NCI-H2196 treated with DMSO at 0.1 percent for 48 hours (cell line): Measurements from ENCODE around the gene CCDC127.
"Not testable (repeated sequence)": the region's sequence is repeated elsewhere in the genome, so short reads cannot be mapped to it uniquely, and the experiment has no call there.

Experiments
- DNase-seq: peaks from one replicate; lab custom pipeline; 2025; ENCODE audit not compliant: unreplicated experiment; lab: John Stamatoyannopoulos, UW

CCDC127 gene

DNA sequence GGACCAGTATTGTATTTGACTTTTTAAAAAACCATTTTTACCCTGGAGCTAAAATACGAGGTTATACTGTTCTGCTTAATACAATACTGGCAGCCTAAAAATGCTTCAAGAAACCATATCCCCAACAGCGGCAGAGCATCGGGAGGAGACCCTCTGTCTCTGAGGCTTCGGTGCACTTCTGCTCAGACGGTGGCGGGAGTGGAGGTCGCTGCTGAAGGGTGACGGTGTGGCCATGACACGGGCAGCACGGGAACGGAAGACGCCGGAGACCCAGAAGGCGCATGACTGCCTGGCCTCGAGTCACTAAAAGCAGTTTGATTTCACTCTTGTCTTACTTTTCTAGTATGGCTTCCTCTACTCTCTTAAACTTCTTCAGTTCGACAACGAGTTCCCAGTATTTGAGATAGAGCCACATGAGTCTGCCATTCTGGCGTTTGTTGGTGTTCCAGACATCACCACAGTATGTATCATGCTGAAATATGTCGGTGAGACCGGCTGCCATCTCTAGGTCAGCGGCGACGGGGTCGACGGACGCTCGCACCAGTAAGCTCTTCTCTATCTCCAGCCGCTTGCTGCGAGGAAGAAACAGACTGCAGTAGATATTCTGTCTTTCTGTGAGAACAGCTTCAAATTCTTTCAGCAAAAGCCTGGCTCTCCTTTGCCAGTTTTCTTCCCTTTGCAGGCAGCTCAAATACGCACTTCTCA lies 12.8 kb downstream of the CCDC127 start:
- no peak for DNase-seq

DNA sequence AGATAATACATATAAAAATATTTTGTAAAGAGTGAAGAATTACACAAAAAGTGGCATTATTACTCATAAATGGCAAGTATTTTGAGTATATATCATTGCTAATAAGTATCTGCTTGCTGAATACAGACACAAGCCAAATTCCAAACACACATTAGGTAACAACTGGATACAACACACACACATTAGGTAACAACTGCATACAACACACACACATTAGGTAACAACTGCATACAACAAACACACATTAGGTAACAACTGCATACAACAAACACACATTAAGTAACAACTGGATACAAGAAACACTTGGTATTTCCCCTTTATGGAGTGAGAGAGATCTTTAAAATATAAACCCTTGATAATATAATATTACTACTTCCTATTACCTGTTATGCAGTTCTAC lies 13.5 kb downstream of the CCDC127 start:
- no peak for DNase-seq

DNA sequence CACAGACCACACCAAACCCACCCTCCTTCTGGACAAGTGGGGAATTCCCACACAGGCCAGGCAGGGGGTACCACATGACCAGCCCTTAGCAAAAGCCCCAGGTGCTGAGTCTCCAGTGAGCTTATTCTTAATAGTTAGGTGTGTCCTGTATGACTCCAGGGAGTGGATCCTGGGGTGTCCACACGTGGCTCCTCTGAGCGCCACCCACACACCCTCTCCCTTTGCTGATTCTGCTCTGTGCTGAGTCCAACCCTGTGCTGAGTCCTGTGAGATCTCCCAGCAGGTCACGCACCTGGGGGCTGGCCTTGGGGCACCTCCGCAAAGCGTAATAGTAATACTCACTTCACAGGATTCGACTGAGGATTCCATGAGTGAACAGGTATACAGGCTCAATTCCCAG lies 14.0 kb downstream of the CCDC127 start:
- DNase-seq: no peak

DNA sequence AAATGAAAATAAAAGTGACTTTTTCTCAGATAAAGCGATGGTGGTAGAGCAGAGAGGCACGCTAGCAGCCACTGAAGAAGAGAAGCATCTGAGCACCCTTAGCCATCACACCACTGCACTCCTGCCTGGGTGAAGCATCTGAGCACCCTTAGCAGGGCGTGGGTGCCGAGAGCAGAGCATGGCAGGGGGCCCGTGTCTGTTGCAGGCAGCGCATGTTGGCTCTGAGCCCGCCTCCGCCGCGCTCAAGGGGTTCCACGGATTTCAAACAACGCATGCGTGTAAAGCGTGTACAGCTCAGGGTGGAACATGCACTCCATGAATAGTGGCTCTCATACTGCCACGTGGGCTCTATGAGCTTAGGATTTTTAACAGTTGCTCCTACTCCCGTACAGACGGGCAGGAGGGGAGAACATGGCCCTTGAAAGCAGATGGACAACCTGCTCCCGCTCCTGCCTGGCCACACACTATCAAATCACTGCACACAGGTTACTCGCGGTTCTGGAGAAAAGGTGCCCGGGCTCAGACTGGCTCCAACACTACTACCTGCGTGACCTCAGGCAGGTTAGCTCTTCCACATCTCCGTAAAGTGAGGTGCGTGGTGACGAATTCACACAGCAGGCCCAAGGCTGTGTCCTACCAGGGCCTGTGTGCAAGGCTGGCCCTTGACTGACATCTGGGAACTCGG lies 14.6 kb downstream of the CCDC127 start:
- no peak for DNase-seq

DNA sequence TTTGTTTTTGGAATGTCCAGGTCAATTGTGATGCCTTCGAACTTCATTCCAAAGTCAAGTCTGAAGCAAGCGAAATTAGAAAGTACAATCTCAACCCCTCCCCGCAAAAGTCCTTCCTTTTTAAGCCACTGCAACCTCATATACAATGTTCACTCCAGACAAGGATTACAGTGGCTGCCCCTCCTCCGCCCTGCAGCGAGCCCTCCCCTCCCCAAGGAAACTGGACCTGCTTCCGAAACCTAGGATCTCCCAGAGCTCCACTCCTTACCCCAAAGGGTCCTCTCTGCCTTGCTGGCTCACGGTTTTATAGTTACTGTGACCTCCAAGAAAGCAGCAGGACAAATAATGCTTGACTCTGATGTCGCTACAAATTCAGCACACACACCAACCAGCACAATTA lies 16.3 kb downstream of the CCDC127 start:
- no peak for DNase-seq

DNA sequence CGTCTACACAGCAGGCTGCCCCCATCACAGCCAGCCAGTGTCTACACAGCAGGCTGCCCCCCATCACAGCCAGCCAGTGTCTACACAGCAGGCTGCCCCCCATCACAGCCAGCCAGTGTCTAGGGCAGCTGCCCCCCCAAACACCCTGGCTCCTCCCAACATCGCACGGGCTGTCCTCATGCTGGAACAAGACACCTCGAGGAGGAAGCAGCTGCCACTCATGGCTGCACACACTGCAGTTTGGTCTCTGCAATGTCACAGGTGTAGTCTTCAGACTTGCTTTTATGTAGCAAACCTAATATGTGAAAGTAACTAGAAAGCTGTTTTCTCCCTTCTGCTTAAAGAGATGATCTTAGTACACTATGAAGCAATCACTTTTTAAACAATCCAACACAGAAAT lies 17.0 kb downstream of the CCDC127 start:
- no peak for DNase-seq

- DNase-seq: no peak
These were observed 17.9 kb downstream of the CCDC127 start for GRCh38 chr5:199950-200645.

DNA sequence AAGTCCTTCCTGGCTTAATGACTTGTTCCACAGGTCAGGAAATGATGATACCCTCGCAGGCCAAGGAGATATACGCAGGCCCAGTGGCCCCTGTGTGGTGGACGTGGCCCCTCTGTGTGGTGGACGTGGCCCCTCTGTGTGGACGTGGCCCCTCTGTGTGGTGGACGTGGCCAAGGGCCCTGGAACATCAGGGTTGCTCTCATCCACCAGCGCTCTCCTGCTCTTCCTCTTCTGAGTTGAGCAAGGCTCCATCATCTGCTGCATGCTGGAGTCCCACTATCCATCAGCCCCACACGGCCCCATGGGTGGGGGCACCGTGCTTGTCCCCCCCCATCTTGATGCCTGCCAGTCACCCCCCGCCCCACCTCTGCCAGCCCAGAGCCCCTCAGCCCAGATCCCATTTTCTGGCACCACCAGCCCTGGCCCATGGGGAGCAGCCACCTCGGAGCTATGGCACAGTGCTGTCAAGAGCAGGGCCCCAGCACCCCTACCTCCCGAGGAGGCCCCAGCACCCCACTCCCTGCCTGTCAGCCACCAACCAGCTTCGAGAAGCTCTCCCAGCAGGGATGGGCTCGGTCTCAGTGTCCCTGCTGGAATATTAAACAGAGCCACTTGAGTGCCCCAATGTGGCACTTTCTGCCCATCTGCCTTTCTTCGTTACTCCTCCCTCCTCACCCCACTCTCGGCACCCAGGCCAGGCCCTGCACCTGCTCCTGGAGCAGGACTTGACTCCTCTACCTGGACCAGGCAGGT lies 18.6 kb downstream of the CCDC127 start:
- no peak for DNase-seq

- no peak for DNase-seq
These were observed 19.3 kb downstream of the CCDC127 start for GRCh38 chr5:198516-199196.

DNA sequence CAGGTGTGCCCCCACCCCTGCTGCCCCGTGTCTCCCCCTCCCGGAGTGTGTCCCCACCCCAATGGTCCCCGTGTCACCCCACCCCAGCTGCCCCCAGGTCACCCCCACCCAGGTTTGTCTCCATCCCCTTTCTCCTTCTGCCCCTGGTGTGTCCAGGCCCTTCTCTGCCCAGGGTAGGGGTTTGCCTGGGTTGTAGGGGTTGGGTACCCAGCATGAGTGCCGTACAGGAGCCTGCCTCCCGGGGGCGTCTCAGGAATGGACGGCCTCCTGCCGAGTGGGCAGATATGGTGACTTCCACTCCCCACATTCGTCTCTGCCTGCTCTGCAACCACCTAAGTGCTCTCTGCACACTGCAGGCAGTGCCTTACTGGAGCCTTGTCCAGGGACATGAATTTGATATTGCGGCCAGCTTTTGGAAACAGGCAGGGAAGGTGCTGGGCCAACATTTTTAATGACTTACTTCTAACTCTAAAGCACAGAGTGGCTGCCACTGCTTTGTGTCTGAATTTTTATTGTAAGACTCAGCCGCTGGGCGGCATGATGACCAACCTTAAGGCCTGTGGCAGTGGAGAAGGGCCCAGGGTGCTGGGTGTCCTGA lies 20.0 kb downstream of the CCDC127 start:
- DNase-seq: no peak

DNA sequence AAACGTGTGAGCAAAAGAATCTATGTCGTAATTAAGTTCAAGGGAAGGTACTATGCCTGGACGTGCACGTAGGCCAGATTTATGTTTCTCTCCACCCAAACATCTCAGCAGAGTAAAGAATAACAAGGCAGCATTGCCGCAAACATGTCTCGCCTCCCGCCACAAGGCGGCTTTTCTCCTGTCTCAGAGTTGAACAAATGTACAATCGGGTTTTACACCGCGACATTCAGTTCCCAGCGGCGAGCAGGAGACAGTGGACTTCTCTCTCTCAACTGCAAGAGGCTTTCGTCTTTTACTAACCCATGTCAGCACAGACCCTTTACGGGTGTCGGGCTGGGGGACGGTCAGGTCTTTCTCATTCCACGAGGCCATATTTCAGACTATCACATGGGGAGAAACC lies 20.9 kb downstream of the CCDC127 start:
- not testable (repeated sequence) for DNase-seq

- DNase-seq: no peak
These were observed 21.6 kb downstream of the CCDC127 start for GRCh38 chr5:196350-196749.

DNA sequence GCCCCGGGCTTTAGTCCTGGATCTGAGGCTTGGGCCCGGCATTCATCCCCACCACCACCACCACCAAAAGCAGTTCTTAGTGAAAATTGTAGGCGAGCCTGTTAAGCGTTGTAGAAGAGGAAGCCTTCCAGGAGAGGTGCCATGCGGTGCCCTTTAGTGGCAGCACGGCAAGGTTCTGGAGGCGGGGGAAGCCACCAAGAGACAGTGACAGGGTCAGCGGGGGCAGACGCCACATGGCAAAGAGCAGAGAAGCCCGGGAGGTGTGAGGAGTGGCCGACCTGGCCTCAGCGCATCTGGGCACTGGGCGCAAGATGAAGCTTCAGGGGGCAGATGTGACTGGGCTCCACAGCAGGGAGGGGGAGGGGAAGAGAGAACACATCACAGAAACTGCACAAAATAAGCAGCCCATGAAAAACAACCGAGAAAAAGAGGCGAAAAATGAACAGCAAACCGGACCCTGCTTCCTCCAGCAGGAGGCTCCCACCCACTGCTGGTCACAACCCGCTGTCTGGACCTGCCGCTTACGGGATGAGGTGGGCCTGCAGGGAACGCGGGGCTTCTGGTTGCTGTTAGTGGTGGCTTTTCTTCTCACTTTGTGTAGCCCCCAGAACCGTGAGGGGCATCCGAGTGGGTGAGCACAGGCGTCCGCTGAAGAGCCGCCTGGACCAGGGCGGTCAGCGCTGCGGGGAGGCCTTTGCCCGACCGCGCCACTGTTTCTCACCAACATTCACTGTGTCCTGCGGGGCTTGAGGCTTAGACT lies 22.4 kb downstream of the CCDC127 start:
- DNase-seq: no peak

DNA sequence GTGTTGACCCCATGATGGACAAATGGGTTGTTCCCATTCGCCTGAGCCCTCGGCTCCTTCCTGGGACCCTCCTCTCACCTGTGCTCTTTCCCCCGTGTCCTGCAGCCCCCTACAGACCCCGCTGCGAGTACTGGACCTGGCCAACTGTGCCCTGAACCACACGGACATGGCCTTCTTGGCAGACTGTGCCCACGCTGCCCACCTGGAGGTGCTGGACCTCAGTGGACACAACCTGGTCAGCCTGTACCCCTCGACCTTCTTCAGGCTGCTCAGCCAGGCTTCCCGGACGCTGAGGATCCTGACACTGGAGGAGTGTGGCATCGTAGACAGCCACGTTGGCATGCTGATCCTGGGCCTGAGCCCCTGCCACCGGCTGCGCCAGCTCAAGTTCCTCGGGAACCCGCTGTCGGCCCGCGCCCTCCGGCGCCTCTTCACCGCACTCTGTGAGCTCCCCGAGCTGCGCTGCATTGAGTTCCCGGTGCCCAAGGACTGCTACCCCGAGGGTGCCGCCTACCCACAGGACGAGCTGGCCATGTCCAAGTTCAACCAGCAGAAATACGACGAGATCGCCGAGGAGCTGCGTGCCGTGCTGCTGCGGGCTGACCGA lies 23.2 kb downstream of the CCDC127 start:
- DNase-seq: no peak

DNA sequence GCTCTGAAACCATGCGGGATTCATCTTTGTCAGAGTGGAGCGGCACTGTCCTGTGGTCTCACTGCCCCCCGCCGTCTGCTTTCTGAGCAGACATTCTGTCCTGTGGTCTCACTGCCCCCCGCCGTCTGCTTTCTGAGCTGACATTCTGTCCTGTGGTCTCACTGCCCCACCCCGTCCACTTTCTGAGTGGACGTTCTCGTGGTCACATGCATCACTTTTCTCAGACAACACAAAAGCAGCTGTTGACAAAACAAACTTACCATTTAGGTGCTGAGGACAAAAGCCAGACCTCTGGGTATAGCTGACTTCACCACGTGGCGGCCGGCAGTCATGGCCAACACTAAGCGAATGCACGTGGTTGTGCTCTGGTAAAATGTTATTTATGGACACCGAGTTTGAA lies 23.9 kb downstream of the CCDC127 start:
- no peak for DNase-seq

DNA sequence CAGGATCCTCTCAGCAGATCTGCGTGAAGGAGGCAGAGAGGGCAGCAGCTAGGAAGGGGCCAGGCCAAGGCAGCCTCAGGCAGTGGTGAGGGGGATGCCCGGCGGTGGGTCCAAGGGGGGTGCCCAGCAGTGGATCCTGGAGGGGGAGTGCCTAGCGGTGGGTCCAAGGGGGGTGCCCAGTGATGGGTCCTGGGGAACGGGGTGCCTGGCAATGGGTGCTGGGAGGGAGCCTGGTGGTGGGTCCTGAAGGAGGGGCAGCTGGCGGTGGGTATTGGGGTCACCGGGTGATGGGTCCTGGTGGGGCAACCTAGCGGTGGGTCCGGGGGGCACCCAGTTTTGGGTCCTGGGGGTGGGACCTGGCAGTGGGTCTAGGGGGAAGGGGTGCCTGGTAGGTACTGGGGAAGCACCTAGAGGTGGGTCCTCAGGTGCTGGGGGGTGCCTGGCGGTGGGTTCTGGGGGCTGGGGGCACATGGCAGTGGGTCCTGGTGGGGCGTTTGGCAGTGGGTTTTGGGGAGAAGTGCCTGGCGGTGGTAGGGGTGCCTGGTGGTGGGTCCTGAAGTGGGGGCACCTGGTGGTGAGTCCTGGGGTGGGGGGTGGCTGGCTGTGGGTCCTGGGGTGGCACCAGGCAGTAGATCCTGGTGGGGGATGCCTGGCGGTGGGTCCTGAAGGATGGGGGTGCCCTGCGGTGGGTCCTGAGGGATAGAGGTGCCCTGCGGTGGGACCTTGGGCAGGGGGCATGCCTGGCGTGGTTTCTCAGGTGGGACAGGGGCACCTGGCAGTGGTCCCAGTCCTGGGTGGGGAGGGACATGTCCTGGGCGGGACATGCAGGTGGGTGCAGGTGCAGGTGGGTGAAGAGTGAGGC lies 24.8 kb downstream of the CCDC127 start:
- DNase-seq: no peak

DNA sequence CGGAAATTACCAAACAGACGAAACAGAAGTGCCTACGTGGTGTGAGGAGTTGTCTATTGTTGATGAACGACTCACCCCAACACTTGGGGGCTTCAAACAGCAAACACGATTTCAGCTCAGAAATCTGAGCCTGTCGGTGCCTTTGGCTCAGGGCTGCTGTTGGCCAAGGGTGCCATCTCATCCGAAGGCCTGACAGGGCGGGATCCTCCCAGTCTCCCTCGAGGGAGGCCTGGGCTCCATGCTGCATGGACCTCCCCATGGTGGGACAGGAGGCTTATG lies 25.3 kb downstream of the CCDC127 start:
- DNase-seq: no peak

- no peak for DNase-seq
These were observed 25.8 kb downstream of the CCDC127 start for GRCh38 chr5:191949-192690.
